Measurements from ENCODE around the gene MREG.
"Not testable (repeated sequence)": the region's sequence is repeated elsewhere in the genome, so short reads cannot be mapped to it uniquely, and the experiment has no call there.

Gene MREG

GRCh38 chr2:215957354-215958122 is 55.8 kb downstream of the MREG start:
- FAIRE-seq = not testable (repeated sequence)

GRCh38 chr2:215952860-215953637 is 60.3 kb downstream of the MREG start:
- no peak for FAIRE-seq

- no peak for FAIRE-seq
Measured at GRCh38 chr2:215951558-215951957, 61.8 kb downstream of the MREG start.

GRCh38 chr2:215949991-215950404 is 63.4 kb downstream of the MREG start:
- FAIRE-seq = peak; percentile 52

- no peak for FAIRE-seq
Measured at GRCh38 chr2:215948051-215948450, 65.3 kb downstream of the MREG start.

- no peak for FAIRE-seq
Measured at GRCh38 chr2:215946586-215946985, 66.8 kb downstream of the MREG start.

- no peak for FAIRE-seq
Measured at GRCh38 chr2:215942194-215942593, 71.2 kb downstream of the MREG start.

GRCh38 chr2:215941726-215942125 is 71.6 kb downstream of the MREG start:
- FAIRE-seq = no peak

GRCh38 chr2:215940645-215941184 is 72.6 kb downstream of the MREG start:
- no peak for FAIRE-seq

- FAIRE-seq = no peak
Measured at GRCh38 chr2:215937190-215937589, 76.2 kb downstream of the MREG start.

- no peak for FAIRE-seq
Measured at GRCh38 chr2:215933151-215933550, 80.2 kb downstream of the MREG start.

GRCh38 chr2:215931256-215931903 is 82.0 kb downstream of the MREG start:
- FAIRE-seq = peak; percentile 61

- FAIRE-seq = no peak
Measured at GRCh38 chr2:215930505-215931253, 82.7 kb downstream of the MREG start.

GRCh38 chr2:215929602-215930335 is 83.6 kb downstream of the MREG start:
- no peak for FAIRE-seq

GRCh38 chr2:215928086-215928485 is 85.3 kb downstream of the MREG start:
- no peak for FAIRE-seq

- not testable (repeated sequence) for FAIRE-seq
Measured at GRCh38 chr2:215926992-215927391, 86.4 kb downstream of the MREG start.

GRCh38 chr2:215921895-215922294 is 91.5 kb downstream of the MREG start:
- no peak for FAIRE-seq

GRCh38 chr2:215920244-215921100 is 92.9 kb downstream of the MREG start:
- no peak for FAIRE-seq

- no peak for FAIRE-seq
Measured at GRCh38 chr2:215919624-215920243, 93.6 kb downstream of the MREG start.

GRCh38 chr2:215918901-215919599 is 94.3 kb downstream of the MREG start:
- FAIRE-seq = no peak

All from TTC549 (cell line).